RPMI7951 (cell line): ENCODE results near the gene PSMG2. TPM values are rescaled to one million over a fixed set of nuclear protein-coding genes. Genes with fewer than 3 reads are reported as not detected.

Source experiments
- DNase-seq: peaks from one replicate; pipeline ENCODE4 v3.0.0-alpha.2; 2012; ENCODE audit warnings: low read depth
- total RNA-seq: library from RNA; depleted of rRNA; stranded (reverse); fragments of >200 nt; shearing (Covaris generic); gene quantifications from 2 replicates; pipeline ENCODE4 v1.2.3, GENCODE V29; 2014; rRNA removed

Gene PSMG2, protein sequence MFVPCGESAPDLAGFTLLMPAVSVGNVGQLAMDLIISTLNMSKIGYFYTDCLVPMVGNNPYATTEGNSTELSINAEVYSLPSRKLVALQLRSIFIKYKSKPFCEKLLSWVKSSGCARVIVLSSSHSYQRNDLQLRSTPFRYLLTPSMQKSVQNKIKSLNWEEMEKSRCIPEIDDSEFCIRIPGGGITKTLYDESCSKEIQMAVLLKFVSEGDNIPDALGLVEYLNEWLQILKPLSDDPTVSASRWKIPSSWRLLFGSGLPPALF
- 168 and 188 TPM in 2 replicates for total RNA-seq

- peak; percentile 87 for DNase-seq
Observed at GRCh38 chr18:12702221-12703095, at the start of gene PSMG2, which contains the start of gene CEP76. TSS of gene PSMG2 (plus strand) at chr18:12703042. CDS start at chr18:12703108, 66 bp downstream. TSS of gene CEP76 (minus strand) at chr18:12702723. CDS start at chr18:12702548, 175 bp downstream.

DNA sequence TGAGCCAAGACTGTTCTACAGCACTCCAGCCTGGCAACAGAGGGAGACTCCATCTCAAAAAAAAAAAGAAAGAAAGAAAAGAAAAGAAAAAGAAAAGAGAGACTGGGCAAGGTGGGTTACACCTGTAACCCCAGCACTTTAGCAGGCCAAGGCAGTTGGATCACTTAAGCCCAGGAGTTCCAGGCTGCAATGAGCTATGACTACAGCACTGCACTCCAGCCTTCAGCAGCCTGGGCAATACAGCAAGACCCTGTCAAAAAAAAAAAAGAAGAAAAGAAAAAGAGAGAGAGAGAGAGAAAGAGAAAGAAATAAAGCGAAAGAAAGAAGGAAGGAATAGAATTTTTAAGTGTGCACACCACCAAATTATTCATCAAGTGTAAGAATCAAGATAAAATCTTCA lies 47.9 kb upstream of the PSMG2 start:
- DNase-seq: no peak

- DNase-seq: peak; percentile 6
Observed at GRCh38 chr18:12656605-12656937, 46.3 kb upstream of the PSMG2 start.

GRCh38 chr18:12656938-12657683 lies 45.7 kb upstream of the PSMG2 start:
- peak; percentile 36 for DNase-seq

GRCh38 chr18:12657684-12658425 lies 45.0 kb upstream of the PSMG2 start, which contains the start of gene SPIRE1:
TSS of gene SPIRE1 (minus strand) at chr18:12658107. CDS start at chr18:12657866, 241 bp downstream.
- DNase-seq: peak; percentile 71

DNA sequence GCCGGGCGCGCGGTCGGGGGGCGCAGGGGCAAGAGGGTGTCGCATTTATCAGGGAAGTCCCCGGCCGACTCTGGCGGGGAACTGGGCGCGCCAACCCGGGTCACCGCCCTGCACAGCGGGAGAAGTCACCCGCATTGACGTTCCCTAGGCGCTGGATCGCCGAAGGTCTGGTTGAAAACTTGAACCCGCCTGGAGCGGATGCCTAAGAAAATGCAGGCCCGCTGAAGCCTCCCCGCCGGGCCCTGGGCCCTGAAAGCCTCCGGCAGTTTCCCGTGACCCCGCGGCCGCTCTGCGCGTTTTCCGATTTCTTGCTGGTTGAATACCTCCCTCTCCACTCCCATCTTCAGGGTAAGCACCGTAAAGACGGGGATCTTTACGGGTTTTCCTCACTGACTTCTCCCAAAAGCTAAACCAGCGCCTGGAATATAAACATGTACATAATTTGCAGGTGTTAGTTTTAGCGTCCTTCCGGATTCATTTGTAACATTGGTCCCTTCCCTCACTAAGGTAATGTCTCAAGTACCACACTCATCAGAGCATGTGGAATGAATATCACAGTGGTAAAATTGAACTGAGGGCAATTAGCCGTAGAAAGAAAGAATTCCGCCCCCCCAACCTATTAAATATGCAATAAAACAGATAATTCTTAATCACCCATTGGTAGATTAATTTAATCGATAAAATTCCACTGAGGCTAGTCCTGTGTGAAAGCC lies 44.3 kb upstream of the PSMG2 start:
- DNase-seq: peak; percentile 31

DNA sequence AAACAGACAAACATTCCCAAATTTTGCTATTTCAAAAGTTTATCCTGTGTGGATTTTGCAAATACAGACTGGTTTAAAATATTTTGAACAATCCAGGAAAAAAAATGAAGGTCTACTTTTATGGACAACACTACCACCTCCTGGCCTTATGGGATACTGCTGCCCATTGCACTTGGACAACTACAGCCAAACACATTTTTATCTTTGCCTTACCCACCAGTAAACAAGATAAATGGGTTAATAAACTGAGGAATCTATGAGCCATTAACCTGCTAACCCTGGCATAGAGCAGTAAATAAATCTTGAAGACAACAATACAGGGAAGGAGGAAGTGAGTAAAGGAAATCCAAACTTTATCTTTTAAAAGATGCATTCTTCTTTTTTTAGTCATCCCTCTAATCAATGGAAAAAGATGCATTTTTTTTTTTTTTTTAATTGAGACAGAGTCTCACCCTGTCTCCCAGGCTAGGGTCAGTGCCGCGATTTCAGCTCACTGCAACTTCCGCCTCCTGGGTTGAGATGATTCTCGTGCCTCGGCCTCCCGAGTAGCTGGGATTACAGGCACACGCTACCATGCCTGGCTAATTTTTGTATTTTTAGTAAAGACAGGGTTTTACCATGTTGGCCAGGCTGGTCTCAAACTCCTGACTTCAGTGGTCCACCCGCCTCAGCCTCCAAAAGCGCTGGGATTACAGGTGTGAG lies 42.8 kb upstream of the PSMG2 start:
- peak; percentile 51 for DNase-seq

GRCh38 chr18:12668041-12668440 lies 34.8 kb upstream of the PSMG2 start:
- DNase-seq: no peak

GRCh38 chr18:12679183-12679786 lies 23.6 kb upstream of the PSMG2 start:
- peak; percentile 63 for DNase-seq

- no peak for DNase-seq
Observed at GRCh38 chr18:12686100-12686499, 16.7 kb upstream of the PSMG2 start.

DNA sequence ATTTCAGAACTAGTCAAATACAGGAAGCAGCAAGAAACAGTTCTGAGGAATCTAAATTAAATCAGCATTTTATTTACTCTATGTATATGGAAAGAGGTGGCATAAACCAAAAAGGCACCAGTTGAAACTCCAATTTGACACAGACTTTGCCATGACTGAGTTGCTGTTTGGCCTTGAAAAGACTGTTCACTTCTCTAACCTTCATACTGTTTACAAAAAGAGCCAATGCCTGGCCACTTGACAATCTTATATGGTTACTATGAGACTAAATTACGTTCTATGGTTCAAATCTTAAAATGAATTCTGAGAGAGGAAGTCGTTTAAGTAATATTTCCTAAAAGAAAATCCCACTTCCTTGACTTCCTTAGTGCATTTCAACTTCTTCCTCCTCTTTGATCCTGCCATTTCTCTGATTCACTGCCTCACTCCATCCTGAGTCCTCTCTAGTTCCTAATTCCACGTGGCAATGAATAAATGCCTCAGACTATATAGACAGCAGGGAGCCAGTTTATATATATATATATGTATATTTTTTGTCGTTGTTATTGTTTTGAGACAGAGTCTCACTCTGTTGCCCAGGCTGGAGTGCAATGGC lies 13.5 kb upstream of the PSMG2 start:
- no peak for DNase-seq

DNA sequence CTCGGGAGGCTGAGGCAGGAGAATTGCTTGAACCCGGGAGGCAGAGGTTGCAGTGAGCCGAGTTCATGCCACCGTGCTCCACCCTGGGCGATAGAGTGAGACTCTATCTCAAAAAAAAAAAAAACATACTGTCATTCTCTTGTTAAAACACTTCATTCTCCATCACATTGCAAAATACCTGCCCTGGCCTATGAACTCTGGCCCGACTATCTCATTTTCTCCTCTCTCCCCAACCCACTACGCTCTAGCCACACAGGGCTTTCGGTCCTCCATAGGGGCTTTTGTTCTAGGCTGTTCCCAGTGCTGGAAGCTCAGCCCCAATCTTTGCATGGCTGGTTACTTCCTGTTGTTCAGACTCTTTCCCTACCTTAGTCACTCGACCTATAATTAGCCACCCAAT lies 10.6 kb upstream of the PSMG2 start:
- no peak for DNase-seq

DNA sequence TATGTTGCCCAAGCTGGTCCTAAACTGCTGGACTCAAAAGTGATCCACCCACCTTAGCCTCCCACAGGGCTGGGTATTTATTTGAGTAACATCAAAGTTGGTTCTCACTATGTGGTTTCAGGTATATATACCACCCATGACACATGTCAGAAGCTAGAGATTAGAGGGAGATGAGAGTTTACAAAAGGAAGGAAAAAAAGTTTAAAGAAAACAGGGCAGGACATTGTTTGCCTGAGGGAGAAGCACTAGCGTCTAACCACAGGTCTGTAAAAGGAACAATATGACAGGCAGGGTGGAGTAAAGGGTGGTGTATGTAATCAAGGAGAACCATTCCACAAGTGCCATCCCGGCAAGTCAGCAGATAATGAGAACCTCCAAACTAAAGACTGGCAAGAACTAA lies 8.8 kb upstream of the PSMG2 start:
- no peak for DNase-seq

DNA sequence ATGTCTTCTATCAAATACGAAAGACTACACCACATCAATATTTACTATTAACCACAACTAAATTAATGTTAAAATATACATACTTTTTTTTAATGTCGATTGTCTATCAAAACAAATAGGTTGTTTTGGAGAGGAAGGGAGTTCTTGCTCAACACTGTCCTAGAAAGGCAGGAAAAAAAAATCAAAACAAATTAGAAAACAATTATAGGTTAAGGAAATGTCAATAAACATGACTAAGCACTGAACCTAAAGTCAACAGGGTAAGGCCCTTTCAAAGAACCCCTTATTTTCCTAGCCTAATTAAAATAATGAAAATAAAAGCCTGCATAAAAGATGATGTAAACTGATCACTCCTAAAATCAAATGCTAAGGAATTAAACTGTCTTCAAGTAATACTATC lies 3.1 kb upstream of the PSMG2 start:
- no peak for DNase-seq

- DNase-seq: no peak
Observed at GRCh38 chr18:12701161-12701560, 1.7 kb upstream of the PSMG2 start.

DNA sequence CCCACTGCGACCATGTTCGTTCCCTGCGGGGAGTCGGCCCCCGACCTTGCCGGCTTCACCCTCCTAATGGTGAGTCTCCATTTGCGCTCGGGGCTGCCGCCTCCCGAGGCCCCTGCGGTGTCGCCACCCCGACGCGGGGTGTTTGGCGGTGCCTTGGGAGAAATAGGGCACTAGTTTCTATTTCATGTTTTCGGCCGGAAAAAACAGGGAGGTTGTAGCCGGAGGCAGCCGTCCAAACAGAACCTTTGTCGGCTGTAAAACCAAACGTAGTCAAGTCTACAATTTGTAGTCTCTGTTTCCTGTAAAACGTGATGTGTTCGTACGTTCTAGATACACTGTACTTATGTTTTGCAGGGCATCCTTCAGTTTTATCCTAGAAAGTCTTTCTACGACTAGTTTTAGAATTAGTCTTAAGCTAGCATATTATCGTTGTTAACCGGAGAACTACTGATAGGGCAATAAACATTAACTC lies 290 bp downstream of the PSMG2 start:
- DNase-seq: no peak

- DNase-seq: peak; percentile 36
Observed at GRCh38 chr18:12703664-12704063, 822 bp downstream of the PSMG2 start.

- no peak for DNase-seq
Observed at GRCh38 chr18:12711446-12711845, 8.6 kb downstream of the PSMG2 start.
